Middle frontal gyrus (tissue), 1 donor: ENCODE data around the gene SPATA7.

Source experiments
- DNase-seq: peaks from one replicate; pipeline ENCODE4 v3.0.0-alpha.2; 2015; ENCODE audit warnings: low spot score; ENCODE audit errors: extremely low spot score

Gene SPATA7

GRCh38 chr14:88481059-88481458 lies 95.6 kb downstream of the SPATA7 start:
- DNase-seq, result no peak

- no peak for DNase-seq
These were observed 96.3 kb downstream of the SPATA7 start for GRCh38 chr14:88481794-88482193.

- DNase-seq, result no peak
These were observed 97.1 kb downstream of the SPATA7 start for GRCh38 chr14:88482524-88482923.
